GM18505 (cell line): ENCODE measurements around the gene KDSR.

Experiments
- ATAC-seq: cut with Tn5 transposase; IDR thresholded peaks from one replicate; pipeline ENCODE4 v1.9.1; 2021; ENCODE audit not compliant: unreplicated experiment
- POLR2A ChIP-seq: IDR thresholded peaks from 4 replicates; pipeline ENCODE4 v1.6.1; 2011; ENCODE audit warnings: borderline replicate concordance; ENCODE audit not compliant: insufficient read depth, insufficient read length; ENCODE audit errors: extremely low read depth

The KDSR gene

DNA sequence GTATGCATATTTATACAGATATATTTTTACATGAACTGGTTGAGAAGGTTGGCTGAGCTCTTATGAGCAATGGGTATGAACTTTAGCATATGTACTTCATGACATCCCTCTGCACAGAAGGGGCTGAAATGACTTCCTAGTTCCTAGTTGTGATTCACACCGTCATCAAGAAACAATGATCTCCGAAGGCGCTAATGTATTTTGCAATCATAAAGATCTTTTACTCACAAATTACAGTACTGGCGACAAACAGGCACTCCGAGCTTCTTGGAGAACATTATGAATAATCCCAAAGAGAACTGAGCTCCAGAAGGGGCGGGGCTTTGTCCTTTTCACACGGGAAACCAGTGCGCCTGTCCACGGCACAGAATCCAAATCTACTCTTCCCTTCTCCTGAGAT, 65.6 kb downstream of the KDSR start:
- ATAC-seq = no peak
- TF ChIP-seq POLR2A = no peak

DNA sequence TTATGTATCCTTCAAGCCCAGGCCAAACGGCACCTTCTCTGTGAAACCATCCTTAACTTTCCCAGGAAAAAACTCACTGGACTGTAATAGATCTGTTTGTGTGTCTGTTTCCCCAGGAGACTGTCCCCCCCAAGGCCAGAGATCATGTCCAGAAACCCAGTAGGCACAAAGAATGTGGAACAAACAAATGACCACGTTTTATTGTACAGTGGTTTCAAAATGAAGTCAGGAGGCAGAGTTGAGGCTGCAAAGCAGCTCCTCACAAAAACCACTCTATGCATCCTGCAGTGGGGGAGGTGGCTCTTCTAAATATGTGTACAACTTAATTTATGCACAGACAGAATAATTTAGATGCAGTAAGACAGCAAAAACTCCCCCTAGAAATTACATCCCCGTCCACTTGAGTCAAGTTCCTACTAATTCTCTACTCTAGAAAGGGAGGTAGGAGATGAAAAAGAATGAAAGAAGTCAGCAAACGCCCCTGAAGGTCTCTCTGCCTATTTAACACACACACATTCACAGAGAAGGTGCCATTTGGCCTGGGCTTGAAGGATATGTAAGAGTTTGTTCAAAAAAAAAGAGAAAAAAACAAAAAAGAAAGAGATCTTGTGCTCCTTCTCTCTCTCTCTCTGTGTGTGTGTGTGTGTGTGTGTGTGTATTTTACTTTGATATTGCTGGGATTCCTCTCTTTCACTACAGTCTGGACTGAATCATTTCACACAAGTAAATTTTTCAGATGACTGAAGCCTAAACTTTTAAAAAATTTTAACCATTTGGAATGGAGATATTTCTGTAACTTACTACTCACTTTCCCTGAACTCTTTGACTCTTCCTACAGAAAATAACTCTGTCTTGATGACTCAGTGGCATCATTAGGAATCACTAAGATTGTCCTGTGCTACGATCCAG, 66.9 kb downstream of the KDSR start:
- ATAC-seq = no peak
- TF ChIP-seq POLR2A = no peak

GRCh38 chr18:63298400-63299365, 68.3 kb downstream of the KDSR start:
- no peak for TF ChIP-seq POLR2A
- ATAC-seq = no peak

DNA sequence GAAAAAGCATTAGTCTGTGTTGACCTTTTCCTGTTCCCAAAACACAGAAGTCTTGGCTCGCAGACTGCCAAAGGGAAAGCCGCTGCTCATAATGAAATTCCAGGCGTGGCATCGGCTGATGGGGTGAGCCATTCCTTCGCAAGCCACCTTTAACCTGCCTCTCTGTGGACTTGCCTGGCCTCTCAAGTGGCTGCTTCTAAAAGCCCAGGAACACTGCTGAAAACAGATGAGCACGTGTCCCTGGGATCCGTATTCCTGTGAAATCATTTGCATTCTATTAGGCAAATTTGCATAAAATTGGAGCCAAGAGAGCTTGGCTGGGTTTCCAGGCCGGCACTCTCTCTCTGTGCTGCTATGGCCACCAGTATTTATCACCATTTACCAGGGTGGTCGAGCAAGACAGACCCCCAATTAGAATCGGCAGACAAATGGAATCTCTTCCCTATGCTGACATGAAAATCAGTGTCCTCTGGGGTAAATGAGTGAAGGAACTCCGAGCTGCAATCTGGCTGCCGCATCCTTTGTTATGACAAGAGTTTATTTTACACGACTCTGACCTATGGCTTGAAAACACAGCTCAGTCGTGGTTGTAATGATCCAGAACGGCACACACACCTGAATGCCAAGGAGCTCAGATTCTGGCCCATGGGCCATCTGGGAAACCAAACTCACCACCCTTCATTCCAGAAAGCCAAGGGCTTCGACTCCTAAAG, 69.2 kb downstream of the KDSR start:
- no peak for TF ChIP-seq POLR2A
- no peak for ATAC-seq

- TF ChIP-seq POLR2A = no peak
- no peak for ATAC-seq
Measured at GRCh38 chr18:63293935-63294334, 73.1 kb downstream of the KDSR start.

- peak; percentile 63 for ATAC-seq
- TF ChIP-seq POLR2A = no peak
Measured at GRCh38 chr18:63292831-63293683, 73.9 kb downstream of the KDSR start.

GRCh38 chr18:63291278-63291677, 75.7 kb downstream of the KDSR start:
- no peak for TF ChIP-seq POLR2A
- ATAC-seq = no peak

DNA sequence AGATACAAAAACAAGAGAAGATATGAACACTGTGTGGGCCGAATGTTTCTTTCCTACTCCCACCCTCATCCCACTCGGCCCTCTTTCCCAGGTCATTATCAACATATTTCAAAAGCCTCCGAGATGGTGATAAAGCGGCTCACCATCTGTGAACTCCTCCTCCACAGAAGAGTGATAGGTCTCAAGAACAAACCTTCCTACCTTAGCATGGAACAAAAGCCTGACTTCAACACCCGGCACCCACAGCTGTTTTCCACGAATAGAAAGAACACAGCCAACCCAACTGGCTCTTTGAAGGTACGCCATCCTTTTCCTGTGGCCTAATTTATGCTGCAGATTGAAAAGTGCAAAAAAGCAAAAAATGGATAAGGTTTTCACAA, 76.2 kb downstream of the KDSR start:
- TF ChIP-seq POLR2A = no peak
- no peak for ATAC-seq

- TF ChIP-seq POLR2A = no peak
- no peak for ATAC-seq
Measured at GRCh38 chr18:63290166-63290820, 76.7 kb downstream of the KDSR start.

- no peak for TF ChIP-seq POLR2A
- no peak for ATAC-seq
Measured at GRCh38 chr18:63288311-63288710, 78.7 kb downstream of the KDSR start.

DNA sequence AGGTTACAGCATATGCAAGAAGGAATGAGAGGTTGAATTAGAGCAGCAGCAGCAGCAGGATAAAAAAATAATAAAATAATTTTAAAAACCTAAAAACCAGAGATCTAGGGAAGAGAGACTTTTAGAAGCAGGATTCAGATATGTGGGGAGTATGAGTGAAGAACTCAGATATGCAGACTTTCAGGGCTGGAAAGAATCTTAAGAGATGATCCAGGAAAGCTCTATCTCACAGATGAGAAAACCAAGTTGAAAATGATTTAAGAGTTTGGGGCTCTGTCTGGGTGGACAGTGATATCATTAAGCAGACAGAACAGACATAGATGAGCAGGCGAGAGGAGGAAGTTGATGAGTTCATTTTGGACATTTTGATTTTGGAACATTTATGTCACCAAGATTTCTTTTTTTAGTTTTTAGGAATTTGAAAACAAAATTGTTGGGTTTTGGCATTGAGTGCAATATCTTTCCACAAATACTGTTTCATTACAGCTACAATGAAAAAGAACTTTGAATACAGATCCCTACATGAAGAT, 79.2 kb downstream of the KDSR start:
- no peak for TF ChIP-seq POLR2A
- no peak for ATAC-seq
